ENCODE data around the gene SPATA3.

DNA sequence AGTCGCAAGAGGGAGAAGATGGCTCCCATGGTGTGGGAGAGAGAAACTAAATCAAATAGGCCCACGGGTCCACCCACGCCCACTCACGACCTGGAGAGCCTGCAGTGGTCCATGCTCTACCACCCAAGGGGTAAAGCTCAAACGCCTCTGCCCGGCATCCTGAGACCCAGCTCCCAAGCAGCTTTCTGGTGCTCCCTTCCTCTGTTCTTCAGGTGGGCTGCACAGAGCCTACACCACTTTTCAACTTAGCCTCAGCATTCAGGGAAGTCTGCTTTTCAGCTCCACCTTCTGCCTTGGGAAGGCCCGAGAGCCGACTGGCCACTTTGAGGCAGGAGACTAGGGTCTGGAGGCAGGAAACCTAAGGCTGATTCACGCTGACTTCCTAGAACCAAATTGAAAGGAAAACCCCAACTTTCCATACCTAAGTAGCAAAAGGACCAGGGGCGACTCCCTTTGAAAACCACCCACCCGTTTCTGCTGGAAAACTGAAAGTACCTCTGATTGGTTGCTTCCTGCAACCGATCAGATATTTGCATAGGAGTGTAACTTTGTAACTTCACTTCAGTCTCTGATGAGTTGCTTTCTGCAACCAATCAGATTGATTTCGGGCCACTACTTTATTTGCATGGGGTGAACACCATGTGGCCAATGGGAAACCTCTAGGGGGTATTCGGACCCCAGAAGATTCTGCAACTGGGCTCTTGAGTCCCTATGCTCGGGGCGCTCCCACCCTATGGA is 26.8 kb upstream of the SPATA3 start:
- TF ChIP-seq, protein P1, sequence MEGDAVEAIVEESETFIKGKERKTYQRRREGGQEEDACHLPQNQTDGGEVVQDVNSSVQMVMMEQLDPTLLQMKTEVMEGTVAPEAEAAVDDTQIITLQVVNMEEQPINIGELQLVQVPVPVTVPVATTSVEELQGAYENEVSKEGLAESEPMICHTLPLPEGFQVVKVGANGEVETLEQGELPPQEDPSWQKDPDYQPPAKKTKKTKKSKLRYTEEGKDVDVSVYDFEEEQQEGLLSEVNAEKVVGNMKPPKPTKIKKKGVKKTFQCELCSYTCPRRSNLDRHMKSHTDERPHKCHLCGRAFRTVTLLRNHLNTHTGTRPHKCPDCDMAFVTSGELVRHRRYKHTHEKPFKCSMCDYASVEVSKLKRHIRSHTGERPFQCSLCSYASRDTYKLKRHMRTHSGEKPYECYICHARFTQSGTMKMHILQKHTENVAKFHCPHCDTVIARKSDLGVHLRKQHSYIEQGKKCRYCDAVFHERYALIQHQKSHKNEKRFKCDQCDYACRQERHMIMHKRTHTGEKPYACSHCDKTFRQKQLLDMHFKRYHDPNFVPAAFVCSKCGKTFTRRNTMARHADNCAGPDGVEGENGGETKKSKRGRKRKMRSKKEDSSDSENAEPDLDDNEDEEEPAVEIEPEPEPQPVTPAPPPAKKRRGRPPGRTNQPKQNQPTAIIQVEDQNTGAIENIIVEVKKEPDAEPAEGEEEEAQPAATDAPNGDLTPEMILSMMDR (IDR thresholded peaks at IDR 0.05; ENCODE audit: low read length), result no peak
- no peak for TF ChIP-seq EZH2 (optimal IDR thresholded peaks at IDR 0.05; ENCODE audit: low read depth, low read length)
